ENCODE measurements around the gene CD19.
"Not testable (repeated sequence)": the region's sequence is repeated elsewhere in the genome, so short reads cannot be mapped to it uniquely, and the experiment has no call there.

Gene CD19

GRCh38 chr16:28931801-28932225, at the start of gene CD19:
CD19 (plus strand) TSS chr16:28931971; CDS start chr16:28932001, 30 bp downstream.
- no peak for DNase-seq

DNA sequence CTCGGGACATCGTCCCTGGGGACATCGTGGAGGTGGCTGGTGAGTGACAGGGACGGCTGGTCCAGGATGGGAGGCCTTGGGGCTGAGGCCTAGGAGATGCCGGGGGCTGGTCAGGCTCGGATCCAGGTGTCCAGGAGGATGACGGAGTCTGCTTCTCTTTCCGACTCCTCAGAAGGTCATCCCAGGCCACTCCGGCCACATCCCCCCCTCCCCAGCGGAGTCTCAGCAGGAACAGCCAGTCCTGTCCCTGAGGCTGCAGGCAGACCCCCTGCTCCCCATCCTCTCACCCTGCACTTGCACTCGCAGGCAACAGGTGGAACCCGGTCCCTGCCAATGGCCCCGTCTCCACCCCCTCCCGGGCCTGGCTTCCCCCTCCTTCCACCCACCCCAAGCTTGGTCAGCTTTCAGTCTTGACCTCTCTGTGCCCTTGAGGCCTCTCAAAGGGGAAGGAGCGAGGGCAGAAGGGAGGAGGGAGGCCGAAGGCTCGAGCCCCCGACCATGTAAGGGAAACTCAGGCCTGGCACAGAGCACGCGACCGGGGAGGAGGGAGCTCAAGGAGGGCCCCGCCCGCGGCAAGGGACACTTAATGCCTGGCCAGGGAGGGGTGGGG, 49.1 kb upstream of the CD19 start:
- no peak for DNase-seq

DNA sequence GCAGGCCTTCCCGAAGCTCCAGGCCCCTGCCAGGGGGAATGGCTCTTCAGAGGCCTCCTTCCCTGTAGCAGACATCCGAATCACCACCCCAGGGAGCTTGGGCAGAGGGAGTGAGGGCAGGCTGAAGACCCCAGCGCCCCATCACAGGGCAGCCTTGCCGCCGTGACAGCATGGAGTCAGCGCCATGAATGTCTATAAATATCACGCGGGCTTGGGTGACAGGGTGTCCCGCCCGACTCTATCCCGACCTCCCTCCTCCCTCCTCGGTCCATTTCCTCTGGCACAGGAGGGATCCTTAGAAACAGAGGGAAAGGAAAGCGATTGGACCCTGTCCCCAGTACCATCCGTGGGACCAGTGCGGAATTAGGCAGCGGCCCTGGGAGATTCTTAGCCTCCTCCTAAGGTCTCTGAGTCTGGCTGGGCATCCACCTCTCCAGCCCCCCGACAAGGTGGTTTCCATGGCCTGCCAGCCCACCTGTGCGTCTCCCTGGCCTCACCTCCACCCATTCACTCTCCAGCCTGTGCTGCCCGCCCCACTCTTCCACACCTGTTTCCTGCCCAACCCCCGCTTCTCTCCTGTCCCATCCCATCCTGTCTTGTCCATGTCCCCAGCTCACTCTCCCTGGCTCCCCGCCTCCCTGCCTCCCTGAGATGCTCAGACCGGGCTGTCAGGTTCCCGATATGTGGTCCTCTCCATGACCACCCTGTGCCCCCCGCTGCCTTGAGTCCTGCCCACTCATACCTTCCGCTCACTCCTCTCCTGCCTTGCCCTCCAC, 48.4 kb upstream of the CD19 start:
- DNase-seq, result no peak

DNA sequence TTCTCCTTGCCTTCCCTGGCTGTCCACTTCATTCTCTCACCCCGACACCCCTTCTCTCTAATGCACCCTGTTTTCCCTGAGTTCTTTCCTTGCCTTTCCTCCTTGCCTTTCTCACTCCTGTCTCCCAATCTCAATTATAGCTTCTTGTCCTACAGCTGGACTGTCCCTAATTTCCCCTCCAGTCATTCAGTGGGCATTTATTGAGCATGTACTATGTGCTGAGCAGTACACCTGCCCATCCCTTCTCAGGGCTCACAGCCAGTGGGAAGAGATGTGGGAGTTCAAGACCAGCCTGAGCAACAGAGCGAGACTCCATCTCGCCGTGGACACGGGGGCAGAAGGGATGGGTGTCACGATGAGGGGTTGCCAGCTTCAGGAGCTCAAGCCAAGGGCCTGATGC, 47.7 kb upstream of the CD19 start:
- DNase-seq, result no peak

GRCh38 chr16:28886945-28887344, 44.8 kb upstream of the CD19 start:
- no peak for DNase-seq

GRCh38 chr16:28890355-28890754, 41.4 kb upstream of the CD19 start:
- not testable (repeated sequence) for DNase-seq

GRCh38 chr16:28891964-28892890, 39.5 kb upstream of the CD19 start:
- DNase-seq, result no peak

- no peak for DNase-seq
These were observed 38.5 kb upstream of the CD19 start for GRCh38 chr16:28893291-28893690.

DNA sequence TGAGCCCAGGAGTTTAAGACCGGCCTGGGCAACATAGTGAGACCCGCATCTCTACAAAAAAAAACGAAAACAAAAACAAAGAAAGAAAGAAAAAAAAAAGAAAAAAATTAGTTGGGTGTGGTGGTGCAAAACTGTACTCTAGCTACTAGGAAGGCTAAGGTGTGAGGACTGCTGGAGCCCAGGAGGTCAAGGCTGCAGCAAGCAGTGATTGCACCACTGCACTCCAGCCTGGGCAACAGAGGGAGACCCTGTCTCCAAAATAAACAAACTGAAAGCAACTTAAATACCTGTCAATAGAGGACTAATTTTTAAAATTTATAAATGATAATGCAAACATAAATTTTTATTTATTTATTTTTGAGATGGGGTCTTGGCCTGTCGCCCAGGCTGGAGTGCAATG, 36.2 kb upstream of the CD19 start:
- DNase-seq, result no peak

DNA sequence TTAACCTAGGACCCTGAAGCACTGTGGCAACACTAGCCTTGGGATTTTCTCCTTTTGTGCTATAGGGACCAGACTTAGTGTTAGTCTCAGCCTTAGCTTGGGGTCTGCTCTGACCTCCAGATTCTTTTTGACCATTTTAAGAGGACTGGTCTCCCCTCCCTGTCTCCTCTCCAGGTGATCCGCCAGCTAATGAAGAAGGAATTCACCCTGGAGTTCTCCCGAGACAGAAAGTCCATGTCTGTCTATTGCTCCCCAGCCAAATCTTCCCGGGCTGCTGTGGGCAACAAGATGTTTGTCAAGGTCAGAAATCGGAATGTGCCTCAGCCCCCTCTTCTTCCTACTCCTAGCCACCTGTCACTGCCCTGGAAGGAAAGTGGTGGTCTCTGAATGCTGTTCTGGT, 33.9 kb upstream of the CD19 start:
- no peak for DNase-seq

DNA sequence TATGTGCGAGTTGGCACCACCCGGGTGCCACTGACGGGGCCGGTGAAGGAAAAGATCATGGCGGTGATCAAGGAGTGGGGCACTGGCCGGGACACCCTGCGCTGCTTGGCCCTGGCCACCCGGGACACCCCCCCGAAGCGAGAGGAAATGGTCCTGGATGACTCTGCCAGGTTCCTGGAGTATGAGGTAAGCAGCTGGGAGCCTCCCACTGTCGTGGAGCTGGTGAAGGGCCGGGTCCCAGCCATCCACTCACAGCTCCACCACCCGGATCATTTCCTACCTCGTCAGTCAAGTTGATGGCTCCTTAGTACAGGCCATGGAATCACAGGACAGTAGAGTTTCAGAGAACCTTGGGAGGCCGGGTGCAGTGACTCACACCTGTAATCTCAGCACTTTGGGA, 33.5 kb upstream of the CD19 start:
- no peak for DNase-seq

GRCh38 chr16:28898942-28899341, 32.8 kb upstream of the CD19 start:
- no peak for DNase-seq

DNA sequence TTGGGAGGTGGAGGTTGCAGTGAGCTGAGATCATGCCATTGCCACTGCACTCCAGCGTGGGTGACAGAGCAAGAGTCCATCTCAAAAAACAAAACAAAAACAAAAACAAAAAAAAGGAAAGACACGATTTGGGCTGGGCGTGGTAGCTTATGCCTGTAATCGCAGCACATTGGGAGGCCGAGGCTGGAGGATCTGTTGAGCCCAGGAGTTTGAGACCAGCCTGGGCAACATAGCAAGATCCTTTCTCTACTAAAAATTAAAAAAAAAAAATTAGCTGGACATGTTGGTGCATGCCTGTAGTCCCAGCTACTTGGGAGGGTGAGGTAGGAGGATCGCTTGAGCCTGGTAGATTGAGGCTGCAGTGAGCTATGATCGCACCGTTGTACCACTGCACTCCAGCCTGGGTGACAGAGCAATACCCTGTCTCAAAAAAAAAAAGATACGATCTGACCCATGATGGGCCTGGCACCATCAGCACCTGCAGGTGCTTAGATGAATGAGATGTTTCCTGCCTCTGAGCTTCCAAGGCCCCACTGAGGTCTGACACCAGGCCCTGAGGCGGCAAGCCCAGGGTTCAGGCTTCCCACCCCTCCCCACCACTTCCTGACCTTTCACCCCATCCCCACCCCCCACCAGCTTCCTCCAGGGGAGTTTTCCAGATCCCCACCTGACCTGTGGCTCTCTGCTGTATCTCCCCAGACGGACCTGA, 31.7 kb upstream of the CD19 start:
- no peak for DNase-seq

GRCh38 chr16:28900601-28901000, 31.2 kb upstream of the CD19 start:
- no peak for DNase-seq

- DNase-seq, result no peak
These were observed 29.9 kb upstream of the CD19 start for GRCh38 chr16:28901862-28902261.

- no peak for DNase-seq
These were observed 28.9 kb upstream of the CD19 start for GRCh38 chr16:28902909-28903308.

DNA sequence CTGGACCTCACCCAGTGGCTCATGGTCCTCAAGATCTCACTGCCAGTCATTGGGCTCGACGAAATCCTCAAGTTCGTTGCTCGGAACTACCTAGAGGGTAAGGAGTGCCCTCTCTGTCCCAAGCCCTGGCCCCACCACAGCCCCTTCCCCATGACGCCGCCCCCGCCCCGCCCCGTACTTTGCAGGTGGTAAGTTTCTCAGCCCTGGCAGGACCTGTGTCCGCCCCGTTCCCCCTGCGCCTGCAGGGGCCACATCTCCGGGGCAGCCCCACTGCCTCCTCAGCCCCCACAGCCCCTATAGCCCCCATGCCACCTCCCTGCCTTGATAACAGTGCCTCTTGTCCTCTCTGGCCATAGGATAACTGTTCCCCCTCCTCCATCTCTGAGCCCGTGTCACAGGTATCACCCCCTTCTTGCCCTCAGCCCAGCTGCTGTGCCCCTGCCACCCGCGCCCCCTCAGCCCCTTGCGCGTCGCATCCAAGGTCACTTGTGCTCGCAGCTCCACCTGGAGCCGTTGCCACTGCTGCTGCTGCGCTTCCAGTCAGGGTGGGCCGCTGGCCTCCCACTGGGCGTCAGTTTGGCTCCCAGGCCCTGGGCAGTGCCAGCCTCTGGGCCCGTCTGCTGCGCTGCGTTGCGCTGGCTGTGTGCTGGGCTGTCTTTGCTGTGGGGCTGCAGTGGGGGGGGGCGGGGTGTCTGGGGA, 28.3 kb upstream of the CD19 start:
- DNase-seq, result no peak

GRCh38 chr16:28904363-28904762, 27.4 kb upstream of the CD19 start:
- DNase-seq, result no peak

DNA sequence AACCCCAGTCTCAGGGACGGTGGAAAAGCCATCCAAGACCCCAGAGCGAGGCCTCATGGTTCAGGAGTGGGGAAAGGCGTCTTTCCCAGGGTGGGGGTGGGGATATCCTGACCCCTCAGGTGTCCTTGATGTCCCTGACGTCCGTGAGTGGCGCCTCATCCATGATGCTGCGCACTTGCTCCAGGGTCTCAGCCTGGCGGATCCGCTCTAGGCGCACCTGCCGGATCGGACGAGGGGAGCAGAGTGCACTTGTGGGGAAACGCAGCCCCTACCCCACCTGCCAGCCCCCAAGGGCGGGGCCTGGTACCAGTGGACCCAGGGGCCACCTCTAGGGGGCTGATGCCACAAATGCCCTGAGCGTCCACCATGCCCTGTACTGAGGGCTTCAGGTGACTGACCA, 26.9 kb upstream of the CD19 start:
- DNase-seq, result no peak

DNA sequence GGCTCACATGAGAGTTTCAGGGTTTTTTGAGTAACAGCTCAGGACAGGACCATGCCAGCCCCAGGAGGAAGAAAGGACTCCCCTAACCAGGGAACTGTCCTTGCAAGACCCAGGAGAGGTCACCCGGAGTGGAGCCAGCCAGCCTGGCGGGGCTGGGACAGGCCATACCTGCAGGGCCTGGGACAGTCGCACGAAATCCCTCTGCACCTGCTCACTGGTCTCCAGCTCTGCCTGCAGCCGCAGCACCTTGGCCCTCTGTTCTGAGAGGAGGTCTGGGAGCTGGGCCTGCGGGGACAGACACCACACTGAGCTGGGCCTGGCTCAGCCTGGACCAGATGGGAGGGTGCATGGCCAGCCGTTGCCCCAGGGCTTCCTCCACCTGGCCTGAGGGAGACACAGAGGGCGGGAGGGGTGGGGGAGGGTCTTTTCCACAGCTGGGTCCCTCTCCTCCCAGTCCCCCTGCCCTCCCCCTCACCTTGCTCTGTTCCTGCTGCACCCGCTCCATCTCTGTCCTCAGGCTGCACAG, 26.5 kb upstream of the CD19 start:
- no peak for DNase-seq

- no peak for DNase-seq
These were observed 25.9 kb upstream of the CD19 start for GRCh38 chr16:28905800-28906372.
